SK-N-MC (cell line): ENCODE results near the gene DIAPH3.

Source experiments
- DNase-seq: peaks from one replicate; pipeline ENCODE4 v3.0.0-alpha.2; 2011; ENCODE audit warnings: low read depth, low spot score
- H3K27ac ChIP-seq: fragments of 200-600 bp; sonication (generic); 2 replicates; pipeline ENCODE4 v1.5.1; 2016; ENCODE audit warnings: mixed run types
- H3K36me3 ChIP-seq: fragments of 200-600 bp; sonication (generic); 2 replicates; pipeline ENCODE4 v1.6.1; 2017; ENCODE audit warnings: antibody characterized with exemption, low read length, mixed read lengths; ENCODE audit not compliant: insufficient read depth
- H3K4me3 ChIP-seq: fragments of 200-600 bp; sonication (generic); 2 replicates; pipeline ENCODE4 v1.5.1; 2016
- H3K9ac ChIP-seq: fragments of 200-600 bp; sonication (generic); 2 replicates; pipeline ENCODE4 v1.8.0; 2017; ENCODE audit warnings: mixed run types, mixed read lengths; ENCODE audit not compliant: insufficient read length
- H3K9me3 ChIP-seq: fragments of 200-600 bp; sonication (generic); 2 replicates; pipeline ENCODE4 v1.6.1; 2017; ENCODE audit warnings: low read depth, mild to moderate bottlenecking, antibody characterized with exemption, low read length, moderate library complexity, mixed read lengths
- EZH2 ChIP-seq: fragments of 200-600 bp; sonication (generic); IDR thresholded peaks from one replicate; pipeline ENCODE4 v1.6.1; 2017; ENCODE audit warnings: antibody characterized with exemption
- FOXP2 ChIP-seq: optimal IDR thresholded peaks from 2 replicates; pipeline ENCODE3; 2011; ENCODE audit warnings: mild to moderate bottlenecking, moderate library complexity; ENCODE audit not compliant: insufficient read depth; ENCODE audit errors: extremely low read length, control extremely low read depth
- POLR2AphosphoS5 ChIP-seq: IDR thresholded peaks from 2 replicates; pipeline ENCODE4 v1.6.1; 2012; ENCODE audit warnings: mild to moderate bottlenecking, low read depth, low read length, borderline replicate concordance

Gene DIAPH3

GRCh38 chr13:59681636-59682311, 482.0 kb downstream of the DIAPH3 start:
- DNase-seq, result no peak

GRCh38 chr13:59680429-59681024, 483.2 kb downstream of the DIAPH3 start:
- H3K9me3 ChIP-seq, result no peaks in the 10 kb centered on the region
- peak overlapping the region; percentile 86 for H3K27ac ChIP-seq
- DNase-seq, result no peak
- no peaks in the 10 kb centered on the region for H3K36me3 ChIP-seq
- TF ChIP-seq FOXP2 (no peak), EZH2 (no peak), POLR2AphosphoS5 (no peak)
- no peak overlapping the region for H3K4me3 ChIP-seq
- no peak overlapping the region for H3K9ac ChIP-seq

More at GRCh38 chr13:59681636-59682311, 482.0 kb downstream of the DIAPH3 start:
- Histone ChIP-seq H3K36me3 (no peaks in the 10 kb centered on the region), H3K4me3 (peak overlapping the region; percentile 15; the same call in 1 of the 2 replicates), H3K9me3 (no peaks in the 10 kb centered on the region), H3K27ac (peak overlapping the region; percentile 85), H3K9ac (peak overlapping the region; percentile 48)
- no peak for TF ChIP-seq EZH2
- TF ChIP-seq FOXP2, result no peak
- no peak for TF ChIP-seq POLR2AphosphoS5

GRCh38 chr13:59679254-59679653, 484.5 kb downstream of the DIAPH3 start:
- no peaks in the 10 kb centered on the region for H3K36me3 ChIP-seq
- peak overlapping the region; percentile 22 for H3K9ac ChIP-seq
- peak overlapping the region; percentile 86 for H3K27ac ChIP-seq
- peak; percentile 55 for DNase-seq
- no peaks in the 10 kb centered on the region for H3K9me3 ChIP-seq
- TF ChIP-seq FOXP2, result no peak
- TF ChIP-seq EZH2, result no peak
- TF ChIP-seq POLR2AphosphoS5, result no peak
- H3K4me3 ChIP-seq, result peak overlapping the region; percentile 17; the same call in 1 of the 2 replicates

GRCh38 chr13:59677966-59678814, 485.5 kb downstream of the DIAPH3 start:
- no peak overlapping the region for H3K4me3 ChIP-seq
- no peaks in the 10 kb centered on the region for H3K36me3 ChIP-seq
- peak overlapping the region; percentile 22 for H3K9ac ChIP-seq
- H3K27ac ChIP-seq, result peak overlapping the region; percentile 86
- DNase-seq, result peak; percentile 56
- no peaks in the 10 kb centered on the region for H3K9me3 ChIP-seq
- TF ChIP-seq EZH2, result no peak
- no peak for TF ChIP-seq FOXP2
- TF ChIP-seq POLR2AphosphoS5, result no peak

GRCh38 chr13:59677430-59677829, 486.3 kb downstream of the DIAPH3 start:
- H3K9me3 ChIP-seq, result no peaks in the 10 kb centered on the region
- DNase-seq, result no peak
- TF ChIP-seq FOXP2, result no peak
- TF ChIP-seq EZH2, result no peak
- no peak for TF ChIP-seq POLR2AphosphoS5
- H3K9ac ChIP-seq, result no peak overlapping the region
- H3K27ac ChIP-seq, result no peak overlapping the region
- no peaks in the 10 kb centered on the region for H3K36me3 ChIP-seq
- no peak overlapping the region for H3K4me3 ChIP-seq

- no peak overlapping the region for H3K4me3 ChIP-seq
- no peak overlapping the region for H3K27ac ChIP-seq
Measured at GRCh38 chr13:59674616-59675015, 489.1 kb downstream of the DIAPH3 start.

GRCh38 chr13:59673286-59673685, 490.4 kb downstream of the DIAPH3 start:
- H3K36me3 ChIP-seq, result no peaks in the 10 kb centered on the region
- H3K27ac ChIP-seq, result peak overlapping the region; percentile 84; the same call in 1 of the 2 replicates
- H3K4me3 ChIP-seq, result peak overlapping the region; percentile 55
- DNase-seq, result no peak
- H3K9me3 ChIP-seq, result no peaks in the 10 kb centered on the region
- no peak overlapping the region for H3K9ac ChIP-seq
- TF ChIP-seq POLR2AphosphoS5, result no peak

More at GRCh38 chr13:59674616-59675015, 489.1 kb downstream of the DIAPH3 start:
- no peaks in the 10 kb centered on the region for H3K9me3 ChIP-seq
- no peak overlapping the region for H3K9ac ChIP-seq
- TF ChIP-seq EZH2 (no peak), POLR2AphosphoS5 (no peak), FOXP2 (no peak)
- DNase-seq, result no peak
- no peaks in the 10 kb centered on the region for H3K36me3 ChIP-seq

GRCh38 chr13:59672445-59672844, 491.3 kb downstream of the DIAPH3 start:
- H3K36me3 ChIP-seq, result no peaks in the 10 kb centered on the region
- H3K4me3 ChIP-seq, result peak overlapping the region; percentile 55
- no peaks in the 10 kb centered on the region for H3K9me3 ChIP-seq
- no peak for DNase-seq
- TF ChIP-seq POLR2AphosphoS5 (peak; percentile 60; the same call in 1 of the 2 replicates), FOXP2 (no peak), EZH2 (no peak)
- peak overlapping the region; percentile 84 for H3K27ac ChIP-seq
- H3K9ac ChIP-seq, result peak overlapping the region; percentile 23
